ENCODE results near the gene DNAH1. TPM values are rescaled to one million over a fixed set of nuclear protein-coding genes. Genes with fewer than 3 reads are reported as not detected.

The DNAH1 gene
- total RNA-seq, 1 donor from 2014 or later, result 7.3 TPM

DNA sequence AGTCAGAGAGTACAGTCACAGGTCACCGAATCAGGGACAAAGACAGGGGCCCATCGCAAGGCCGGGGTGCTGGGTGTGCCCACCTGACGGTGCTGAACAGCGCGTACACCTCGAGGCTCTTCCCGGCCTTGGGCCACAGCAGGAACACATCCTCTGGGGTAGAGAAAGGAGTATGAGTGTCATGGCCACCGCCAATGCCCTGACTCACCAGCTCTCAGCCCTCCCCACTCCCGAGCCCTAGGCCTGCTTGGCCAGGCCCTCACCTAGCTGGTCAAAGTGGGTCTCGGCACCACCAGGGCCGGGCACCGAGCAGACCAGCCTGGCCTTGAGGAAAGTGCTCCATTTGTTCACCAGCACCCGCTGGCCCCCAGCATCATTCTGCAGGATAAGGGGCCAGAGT is 124.6 kb downstream of the DNAH1 start:
- Mint-ChIP-seq H3K4me1 (ENCODE audit: unreplicated experiment) (no peaks in the 10 kb centered on the region), H3K4me3 (no peak overlapping the region), H3K36me3 (no peaks in the 10 kb centered on the region), H3K27ac (no peak overlapping the region), H3K9me3 (no peaks in the 10 kb centered on the region), H3K27me3 (no peaks in the 10 kb centered on the region)
- DNase-seq (ENCODE audit: extremely low spot score, unreplicated experiment), result no peak
- TF ChIP-seq, protein P1, sequence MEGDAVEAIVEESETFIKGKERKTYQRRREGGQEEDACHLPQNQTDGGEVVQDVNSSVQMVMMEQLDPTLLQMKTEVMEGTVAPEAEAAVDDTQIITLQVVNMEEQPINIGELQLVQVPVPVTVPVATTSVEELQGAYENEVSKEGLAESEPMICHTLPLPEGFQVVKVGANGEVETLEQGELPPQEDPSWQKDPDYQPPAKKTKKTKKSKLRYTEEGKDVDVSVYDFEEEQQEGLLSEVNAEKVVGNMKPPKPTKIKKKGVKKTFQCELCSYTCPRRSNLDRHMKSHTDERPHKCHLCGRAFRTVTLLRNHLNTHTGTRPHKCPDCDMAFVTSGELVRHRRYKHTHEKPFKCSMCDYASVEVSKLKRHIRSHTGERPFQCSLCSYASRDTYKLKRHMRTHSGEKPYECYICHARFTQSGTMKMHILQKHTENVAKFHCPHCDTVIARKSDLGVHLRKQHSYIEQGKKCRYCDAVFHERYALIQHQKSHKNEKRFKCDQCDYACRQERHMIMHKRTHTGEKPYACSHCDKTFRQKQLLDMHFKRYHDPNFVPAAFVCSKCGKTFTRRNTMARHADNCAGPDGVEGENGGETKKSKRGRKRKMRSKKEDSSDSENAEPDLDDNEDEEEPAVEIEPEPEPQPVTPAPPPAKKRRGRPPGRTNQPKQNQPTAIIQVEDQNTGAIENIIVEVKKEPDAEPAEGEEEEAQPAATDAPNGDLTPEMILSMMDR (conservative IDR thresholded peaks at IDR 0.05), result no peak

DNA sequence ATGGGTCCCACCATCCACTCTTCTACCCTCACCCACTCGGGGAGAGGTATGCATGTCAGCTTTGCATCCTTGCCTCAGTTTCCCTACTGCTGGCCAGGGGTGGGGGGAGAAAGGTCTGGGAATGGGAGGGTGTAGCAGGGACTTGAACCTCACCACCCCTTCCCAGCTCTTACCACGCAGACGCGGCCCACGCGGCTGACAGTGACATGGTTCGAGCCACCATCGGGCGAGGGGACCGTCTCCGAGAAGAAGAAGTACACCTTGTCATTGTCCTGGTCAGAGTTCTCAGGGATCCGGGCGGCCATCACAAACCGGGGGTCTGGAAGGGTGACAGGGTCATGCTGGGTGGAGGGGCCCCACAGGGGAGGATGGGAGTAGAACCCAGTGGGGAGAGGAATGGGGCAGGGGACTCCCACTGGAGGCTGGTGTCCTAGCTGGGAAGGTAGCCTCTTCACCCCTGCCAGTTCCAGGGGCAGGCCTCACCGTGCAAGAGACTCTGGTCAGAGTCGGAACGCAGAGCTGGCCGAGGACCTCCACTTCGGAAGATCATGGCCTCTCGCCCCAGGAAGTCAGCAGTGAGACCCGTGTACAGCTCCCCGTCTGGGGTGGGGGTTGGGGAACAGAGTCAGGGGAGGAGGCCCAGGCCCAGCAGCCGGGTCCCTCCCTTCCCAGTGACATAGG is 125.1 kb downstream of the DNAH1 start:
- Mint-ChIP-seq H3K4me3 (no peak overlapping the region), H3K9me3 (no peaks in the 10 kb centered on the region), H3K27ac (no peak overlapping the region), H3K4me1 (ENCODE audit: unreplicated experiment) (no peaks in the 10 kb centered on the region), H3K36me3 (no peaks in the 10 kb centered on the region), H3K27me3 (no peaks in the 10 kb centered on the region)
- DNase-seq (ENCODE audit: extremely low spot score, unreplicated experiment), result no peak
- TF ChIP-seq, protein P1 (conservative IDR thresholded peaks at IDR 0.05), result no peak

DNA sequence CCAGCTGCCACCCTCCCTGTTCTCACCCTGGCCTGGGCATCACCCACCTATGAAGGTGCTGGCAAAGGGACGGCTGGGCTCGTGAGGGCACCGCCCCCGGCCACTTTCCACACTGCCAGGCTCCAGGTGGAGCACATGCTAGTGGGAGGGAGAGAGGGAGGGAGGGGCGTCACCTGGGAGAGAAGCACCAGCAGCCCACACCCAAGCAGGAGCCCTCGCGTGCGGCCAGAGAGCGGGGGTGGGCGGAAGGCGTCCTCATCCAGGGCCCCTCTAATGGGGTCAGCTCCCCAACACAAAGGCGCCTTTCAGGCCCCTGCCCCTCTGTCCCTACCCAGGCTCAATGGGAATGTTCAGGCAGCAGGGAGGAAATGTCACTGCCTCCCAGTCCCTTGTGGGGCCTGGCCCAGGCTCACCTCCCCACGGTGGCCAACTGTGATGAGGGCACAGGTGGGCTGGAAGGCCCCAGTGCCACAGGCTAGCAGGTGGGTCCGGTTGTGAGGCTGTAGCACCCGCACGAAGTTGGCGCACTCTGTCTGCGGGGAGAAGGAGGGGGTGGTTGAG is 125.7 kb downstream of the DNAH1 start:
- Mint-ChIP-seq H3K4me1 (ENCODE audit: unreplicated experiment) (peaks cover 1% of the 10 kb centered on the region), H3K36me3 (no peaks in the 10 kb centered on the region), H3K27me3 (no peaks in the 10 kb centered on the region), H3K4me3 (no peak overlapping the region), H3K27ac (no peak overlapping the region), H3K9me3 (no peaks in the 10 kb centered on the region)
- DNase-seq (ENCODE audit: extremely low spot score, unreplicated experiment), result no peak
- TF ChIP-seq, protein P1 (conservative IDR thresholded peaks at IDR 0.05), result no peak

DNA sequence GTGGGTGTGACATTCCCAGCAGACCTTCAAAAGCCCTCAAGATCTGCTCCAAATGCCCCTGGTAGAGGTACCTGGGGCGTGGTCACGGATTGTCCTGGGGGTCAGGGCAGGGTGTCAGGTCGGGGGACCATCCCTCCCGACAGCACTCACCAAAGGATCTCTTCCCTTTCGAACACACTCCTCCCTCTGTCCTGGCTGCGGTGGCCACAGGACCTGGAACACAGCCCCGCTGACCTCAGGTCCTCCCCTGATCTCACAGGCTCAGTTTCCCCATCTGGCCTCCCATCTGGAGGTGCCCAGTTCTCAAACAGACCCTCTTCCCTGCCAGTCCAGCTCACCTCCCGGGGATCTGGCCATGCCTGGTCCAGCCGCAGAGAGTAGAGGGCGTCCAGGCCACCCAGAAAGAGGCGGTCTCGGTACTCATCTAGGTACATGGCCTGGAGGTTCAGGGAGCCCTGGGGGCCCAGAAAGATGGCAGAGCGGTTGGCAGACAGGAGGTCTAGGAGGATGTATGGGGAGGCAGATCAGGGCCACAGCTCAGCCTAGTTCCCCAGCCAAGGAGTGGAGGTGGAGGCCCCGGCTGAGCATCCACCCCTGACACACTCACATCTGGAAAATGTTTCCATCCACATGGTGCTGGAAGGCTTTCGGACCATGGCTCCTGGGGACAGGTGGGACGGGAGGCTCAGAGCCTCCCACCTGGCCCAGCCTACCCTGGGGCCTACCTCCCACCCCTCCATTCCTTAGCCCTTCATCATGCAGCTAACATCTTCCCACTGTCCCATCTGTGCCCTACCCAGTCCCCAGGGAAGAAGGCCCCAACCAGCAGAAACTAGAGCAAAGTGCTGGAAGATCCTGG is 126.5 kb downstream of the DNAH1 start:
- H3K9me3 Mint-ChIP-seq, result no peaks in the 10 kb centered on the region
- H3K27me3 Mint-ChIP-seq, result no peaks in the 10 kb centered on the region
- H3K36me3 Mint-ChIP-seq, result no peaks in the 10 kb centered on the region
- TF ChIP-seq, protein P1 (conservative IDR thresholded peaks at IDR 0.05), result no peak
- no peak for DNase-seq (ENCODE audit: extremely low spot score, unreplicated experiment)
- H3K4me3 Mint-ChIP-seq, result no peak overlapping the region
- H3K4me1 Mint-ChIP-seq (ENCODE audit: unreplicated experiment), result peaks cover 6% of the 10 kb centered on the region
- H3K27ac Mint-ChIP-seq, result no peak overlapping the region

DNA sequence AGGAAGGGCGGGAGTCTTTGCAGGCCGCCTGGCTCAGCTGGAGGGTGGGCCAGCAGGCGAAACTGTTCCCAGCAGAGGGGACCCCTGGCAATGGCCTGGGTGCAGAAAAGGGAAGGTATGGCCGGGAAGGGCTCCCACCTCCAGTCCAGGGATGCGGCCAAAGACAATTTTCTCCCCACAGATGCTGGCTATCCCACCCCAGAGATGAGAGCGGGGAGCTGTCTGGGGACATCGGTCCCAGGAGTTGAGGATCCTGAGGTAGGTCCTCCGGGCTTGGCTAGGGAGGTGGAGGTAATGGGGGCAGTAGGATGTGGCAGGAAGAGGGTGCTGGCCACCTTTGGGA is 127.1 kb downstream of the DNAH1 start:
- no peak overlapping the region for H3K27ac Mint-ChIP-seq
- peaks cover 6% of the 10 kb centered on the region for H3K4me1 Mint-ChIP-seq (ENCODE audit: unreplicated experiment)
- no peaks in the 10 kb centered on the region for H3K9me3 Mint-ChIP-seq
- H3K4me3 Mint-ChIP-seq, result no peak overlapping the region
- H3K36me3 Mint-ChIP-seq, result no peaks in the 10 kb centered on the region
- DNase-seq (ENCODE audit: extremely low spot score, unreplicated experiment), result no peak
- TF ChIP-seq, protein P1 (conservative IDR thresholded peaks at IDR 0.05), result no peak
- H3K27me3 Mint-ChIP-seq, result no peaks in the 10 kb centered on the region

Data from type B pancreatic cell (in vitro differentiated cells).